ENCODE data around the gene PREB.
A peak's percentile ranks its signal among the peaks of the same experiment; 100 is the strongest.

Gene PREB

GRCh38 chr2:27133905-27134780, at the start of gene PREB:
Gene PREB (minus strand): TSS chr2:27134636. CDS start chr2:27134421, 215 bp downstream.
- Histone ChIP-seq H3K27me3 (ENCODE audit: insufficient read depth, poor library complexity, severe bottlenecking) (no peaks in the 10 kb centered on the region), H3K4me1 (ENCODE audit: insufficient read depth, poor library complexity, severe bottlenecking) (peaks cover 6% of the 10 kb centered on the region), H3K4me3 (ENCODE audit: severe bottlenecking) (peak within 1 kb of the TSS; percentile 64), H3K9me3 (ENCODE audit: severe bottlenecking) (no peaks in the 10 kb centered on the region), H3K27ac (ENCODE audit: poor library complexity, severe bottlenecking) (peak within 1 kb of the TSS; percentile 26), H3K36me3 (ENCODE audit: low read depth) (peaks cover 27% of the 10 kb centered on the region)
- DNase-seq (ENCODE audit: low spot score) (peak; percentile 95), ATAC-seq (ENCODE audit: low read depth) (peak; percentile 91)
- TF ChIP-seq CTCF (IDR thresholded peaks at IDR 0.05; ENCODE audit: poor library complexity, severe bottlenecking), result no peak

GRCh38 chr2:27184115-27184514, 49.7 kb upstream of the PREB start:
- Histone ChIP-seq H3K27me3 (ENCODE audit: insufficient read depth, poor library complexity, severe bottlenecking) (no peaks in the 10 kb centered on the region), H3K36me3 (ENCODE audit: low read depth) (no peaks in the 10 kb centered on the region), H3K4me3 (ENCODE audit: severe bottlenecking) (no peak overlapping the region), H3K4me1 (ENCODE audit: insufficient read depth, poor library complexity, severe bottlenecking) (no peaks in the 10 kb centered on the region), H3K27ac (ENCODE audit: poor library complexity, severe bottlenecking) (no peak overlapping the region), H3K9me3 (ENCODE audit: severe bottlenecking) (no peaks in the 10 kb centered on the region)
- DNase-seq (ENCODE audit: low spot score), result no peak
- no peak for TF ChIP-seq CTCF (IDR thresholded peaks at IDR 0.05; ENCODE audit: poor library complexity, severe bottlenecking)
- no peak for ATAC-seq (ENCODE audit: low read depth)

- H3K27ac ChIP-seq (ENCODE audit: poor library complexity, severe bottlenecking), result no peak overlapping the region
- no peaks in the 10 kb centered on the region for H3K27me3 ChIP-seq (ENCODE audit: insufficient read depth, poor library complexity, severe bottlenecking)
- no peak for DNase-seq (ENCODE audit: low spot score)
- no peaks in the 10 kb centered on the region for H3K9me3 ChIP-seq (ENCODE audit: severe bottlenecking)
- no peak for TF ChIP-seq CTCF (IDR thresholded peaks at IDR 0.05; ENCODE audit: poor library complexity, severe bottlenecking)
- no peaks in the 10 kb centered on the region for H3K4me1 ChIP-seq (ENCODE audit: insufficient read depth, poor library complexity, severe bottlenecking)
- no peak overlapping the region for H3K4me3 ChIP-seq (ENCODE audit: severe bottlenecking)
- ATAC-seq (ENCODE audit: low read depth), result no peak
- no peaks in the 10 kb centered on the region for H3K36me3 ChIP-seq (ENCODE audit: low read depth)
Measured at GRCh38 chr2:27182346-27182745, 47.9 kb upstream of the PREB start.

- Histone ChIP-seq H3K4me1 (ENCODE audit: insufficient read depth, poor library complexity, severe bottlenecking) (no peaks in the 10 kb centered on the region), H3K9me3 (ENCODE audit: severe bottlenecking) (no peaks in the 10 kb centered on the region), H3K27me3 (ENCODE audit: insufficient read depth, poor library complexity, severe bottlenecking) (peaks cover 6% of the 10 kb centered on the region), H3K36me3 (ENCODE audit: low read depth) (no peaks in the 10 kb centered on the region), H3K4me3 (ENCODE audit: severe bottlenecking) (no peak overlapping the region), H3K27ac (ENCODE audit: poor library complexity, severe bottlenecking) (no peak overlapping the region)
- DNase-seq (ENCODE audit: low spot score), result no peak
- TF ChIP-seq CTCF (IDR thresholded peaks at IDR 0.05; ENCODE audit: poor library complexity, severe bottlenecking), result no peak
- ATAC-seq (ENCODE audit: low read depth), result no peak
Measured at GRCh38 chr2:27179344-27180000, 45.0 kb upstream of the PREB start.

Data from RWPE2 (cell line).